WTC11 (cell line): ENCODE results near the gene STK24. TPM values are rescaled to one million over a fixed set of nuclear protein-coding genes. Genes with fewer than 3 reads are reported as not detected.

Source experiments
- ATAC-seq: fragments of 200-7000 bp; cut with Tn5 transposase; 2 replicates; pipeline ENCODE4 v1.10.0; 2021; ENCODE audit warnings: mild to moderate bottlenecking, moderate library complexity
- CTCF ChIA-PET: fragments of 300-600 bp; sonication (Branson Sonifier 250); formaldehyde crosslinking; loops from one replicate; lab custom pipeline; 2021; ENCODE audit warnings: antibody characterized with exemption; lab: Charles Lee
- POLR2A ChIA-PET: fragments of 350-600 bp; sonication (Branson Sonifier 250); formaldehyde crosslinking; loops from one replicate; lab custom pipeline; 2021; ENCODE audit warnings: antibody characterized with exemption; lab: Charles Lee
- DNase-seq: peaks from one replicate; pipeline ENCODE4 v3.0.0; 2021; ENCODE audit warnings: low spot score
- H3K27ac Mint-ChIP-seq: 2 replicates; pipeline ENCODE4 v1.8.0; 2021; ENCODE audit warnings: mixed read lengths
- H3K27me3 Mint-ChIP-seq: 2 replicates; pipeline ENCODE4 v1.8.0; 2021; ENCODE audit warnings: low read depth, mild to moderate bottlenecking, moderate library complexity, mixed read lengths
- H3K36me3 Mint-ChIP-seq: 2 replicates; pipeline ENCODE4 v1.8.0; 2021; ENCODE audit warnings: mixed read lengths
- H3K4me1 Mint-ChIP-seq: 2 replicates; pipeline ENCODE4 v1.8.0; 2022; ENCODE audit warnings: mixed read lengths
- H3K4me3 Mint-ChIP-seq: 2 replicates; pipeline ENCODE4 v1.8.0; 2021; ENCODE audit warnings: mild to moderate bottlenecking, moderate library complexity, mixed read lengths
- H3K9me3 Mint-ChIP-seq: 2 replicates; pipeline ENCODE4 v1.8.0; 2021; ENCODE audit warnings: mixed read lengths
- ARID4B ChIP-seq: sonication (generic); formaldehyde crosslinking; IDR thresholded peaks from 2 replicates; pipeline ENCODE4 v1.8.0; 2023; ENCODE audit warnings: missing genetic modification reagents, mild to moderate bottlenecking, borderline replicate concordance
- CREM ChIP-seq: sonication (generic); formaldehyde crosslinking; IDR thresholded peaks from 2 replicates; pipeline ENCODE4 v1.8.1; 2022; ENCODE audit warnings: mild to moderate bottlenecking, missing genetic modification reagents, moderate library complexity
- NR1H2 ChIP-seq: sonication (generic); formaldehyde crosslinking; IDR thresholded peaks from 2 replicates; pipeline ENCODE4 v1.9.0; 2021; ENCODE audit warnings: mild to moderate bottlenecking, moderate library complexity, missing genetic modification reagents
- NR3C1 ChIP-seq: sonication (generic); formaldehyde crosslinking; conservative IDR thresholded peaks from 2 replicates; pipeline ENCODE4 v1.8.1; 2023; ENCODE audit warnings: low read depth, mild to moderate bottlenecking, missing genetic modification reagents
- SP1 ChIP-seq: sonication (generic); formaldehyde crosslinking; conservative IDR thresholded peaks from 2 replicates; pipeline ENCODE4 v1.8.1; 2022; ENCODE audit warnings: missing genetic modification reagents
- STAT6 ChIP-seq: sonication (generic); formaldehyde crosslinking; conservative IDR thresholded peaks from 2 replicates; pipeline ENCODE4 v1.8.1; 2023; ENCODE audit warnings: mild to moderate bottlenecking, low read depth, missing genetic modification reagents, moderate library complexity
- USF2 ChIP-seq: sonication (generic); formaldehyde crosslinking; IDR thresholded peaks from 2 replicates; pipeline ENCODE4 v1.8.1; 2023; ENCODE audit warnings: mild to moderate bottlenecking, missing genetic modification reagents, moderate library complexity
- ZBTB21 ChIP-seq: sonication (generic); formaldehyde crosslinking; IDR thresholded peaks from 2 replicates; pipeline ENCODE4 v1.8.1; 2023; ENCODE audit warnings: mild to moderate bottlenecking, missing genetic modification reagents, borderline replicate concordance
- ZNF138 ChIP-seq: sonication (generic); formaldehyde crosslinking; conservative IDR thresholded peaks from 2 replicates; pipeline ENCODE4 v1.8.1; 2022; ENCODE audit warnings: mild to moderate bottlenecking, moderate library complexity, missing genetic modification reagents
- ZNF232 ChIP-seq: sonication (generic); formaldehyde crosslinking; IDR thresholded peaks from 2 replicates; pipeline ENCODE4 v1.8.0; 2022; ENCODE audit warnings: mild to moderate bottlenecking, missing genetic modification reagents
- ZNF423 ChIP-seq: fragments of 250-450 bp; sonication (Bioruptor Pico); IDR thresholded peaks from 2 replicates; pipeline ENCODE4 v2.1.2; 2022; ENCODE audit warnings: mild to moderate bottlenecking, moderate library complexity
- total RNA-seq: library from RNA; stranded (reverse); gene quantifications from 3 replicates; pipeline ENCODE4 v1.2.3, GENCODE V29; 2021
- TF ChIP-seq, protein P1 (sequence below): sonication (generic); formaldehyde crosslinking; IDR thresholded peaks from 2 replicates; pipeline ENCODE4 v1.8.1; 2022; ENCODE audit warnings: mild to moderate bottlenecking, moderate library complexity, missing genetic modification reagents
- TF ChIP-seq, protein P2 (sequence below): sonication (generic); formaldehyde crosslinking; IDR thresholded peaks from 2 replicates; pipeline ENCODE4 v1.8.0; 2022; ENCODE audit warnings: mild to moderate bottlenecking, missing genetic modification reagents
- TF ChIP-seq, protein P3 (sequence below): sonication (generic); formaldehyde crosslinking; IDR thresholded peaks from 2 replicates; pipeline ENCODE4 v1.8.0; 2022; ENCODE audit warnings: mild to moderate bottlenecking, missing genetic modification reagents
- TF ChIP-seq, protein P4 (sequence below): fragments of 250-450 bp; sonication (Bioruptor Pico); IDR thresholded peaks from 2 replicates; pipeline ENCODE4 v1.8.0; 2021; ENCODE audit warnings: mild to moderate bottlenecking

STK24 gene
- total RNA-seq, 1 experiment from 2014 or later = 138 TPM

- ATAC-seq (peak; percentile 78), DNase-seq (peak; percentile 64)
- TF ChIP-seq, protein P1, sequence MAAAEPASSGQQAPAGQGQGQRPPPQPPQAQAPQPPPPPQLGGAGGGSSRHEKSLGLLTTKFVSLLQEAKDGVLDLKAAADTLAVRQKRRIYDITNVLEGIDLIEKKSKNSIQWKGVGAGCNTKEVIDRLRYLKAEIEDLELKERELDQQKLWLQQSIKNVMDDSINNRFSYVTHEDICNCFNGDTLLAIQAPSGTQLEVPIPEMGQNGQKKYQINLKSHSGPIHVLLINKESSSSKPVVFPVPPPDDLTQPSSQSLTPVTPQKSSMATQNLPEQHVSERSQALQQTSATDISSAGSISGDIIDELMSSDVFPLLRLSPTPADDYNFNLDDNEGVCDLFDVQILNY (CRISPR knock-in tag) = no peak
- TF ChIP-seq STAT6 (CRISPR knock-in tag) = no peak
- TF ChIP-seq SP1 (CRISPR knock-in tag) = peak; percentile 37; the same call in 1 of the 2 replicates
- peak; percentile 42; the same call in 1 of the 2 replicates for TF ChIP-seq ZNF423 (CRISPR knock-in tag)
- peak; percentile 55; the same call in 1 of the 2 replicates for TF ChIP-seq USF2 (CRISPR knock-in tag)
- TF ChIP-seq, protein P2, sequence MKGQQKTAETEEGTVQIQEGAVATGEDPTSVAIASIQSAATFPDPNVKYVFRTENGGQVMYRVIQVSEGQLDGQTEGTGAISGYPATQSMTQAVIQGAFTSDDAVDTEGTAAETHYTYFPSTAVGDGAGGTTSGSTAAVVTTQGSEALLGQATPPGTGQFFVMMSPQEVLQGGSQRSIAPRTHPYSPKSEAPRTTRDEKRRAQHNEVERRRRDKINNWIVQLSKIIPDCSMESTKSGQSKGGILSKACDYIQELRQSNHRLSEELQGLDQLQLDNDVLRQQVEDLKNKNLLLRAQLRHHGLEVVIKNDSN (CRISPR knock-in tag) = peak; percentile 36; the same call in 1 of the 2 replicates
- POLR2A ChIA-PET = no interaction called here
- Mint-ChIP-seq H3K36me3 (peaks cover 30% of the 10 kb centered on the region), H3K9me3 (no peaks in the 10 kb centered on the region), H3K27ac (no peak overlapping the region), H3K4me3 (no peak overlapping the region), H3K4me1 (peaks cover 59% of the 10 kb centered on the region), H3K27me3 (no peaks in the 10 kb centered on the region)
- CTCF ChIA-PET = interaction anchor here (0.7 to 1.7 kb wide), 7 partner anchors 8 to 365 kb away, joined by 4 to 8 read pairs (median 6); no protein-coding TSS in a partner anchor
Measured at GRCh38 chr13:98475522-98475921, 101.4 kb downstream of the STK24 start.

GRCh38 chr13:98474761-98475160 lies 102.1 kb downstream of the STK24 start:
- no peak overlapping the region for H3K27ac Mint-ChIP-seq

More at GRCh38 chr13:98474761-98475160, 102.1 kb downstream of the STK24 start:
- Mint-ChIP-seq H3K36me3 (peaks cover 30% of the 10 kb centered on the region), H3K9me3 (no peaks in the 10 kb centered on the region), H3K27me3 (no peaks in the 10 kb centered on the region), H3K4me1 (peaks cover 56% of the 10 kb centered on the region), H3K4me3 (no peak overlapping the region)
- no peak for TF ChIP-seq ARID4B (CRISPR knock-in tag)
- TF ChIP-seq, protein P3, sequence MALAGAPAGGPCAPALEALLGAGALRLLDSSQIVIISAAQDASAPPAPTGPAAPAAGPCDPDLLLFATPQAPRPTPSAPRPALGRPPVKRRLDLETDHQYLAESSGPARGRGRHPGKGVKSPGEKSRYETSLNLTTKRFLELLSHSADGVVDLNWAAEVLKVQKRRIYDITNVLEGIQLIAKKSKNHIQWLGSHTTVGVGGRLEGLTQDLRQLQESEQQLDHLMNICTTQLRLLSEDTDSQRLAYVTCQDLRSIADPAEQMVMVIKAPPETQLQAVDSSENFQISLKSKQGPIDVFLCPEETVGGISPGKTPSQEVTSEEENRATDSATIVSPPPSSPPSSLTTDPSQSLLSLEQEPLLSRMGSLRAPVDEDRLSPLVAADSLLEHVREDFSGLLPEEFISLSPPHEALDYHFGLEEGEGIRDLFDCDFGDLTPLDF (CRISPR knock-in tag) = no peak
- TF ChIP-seq, protein P4, sequence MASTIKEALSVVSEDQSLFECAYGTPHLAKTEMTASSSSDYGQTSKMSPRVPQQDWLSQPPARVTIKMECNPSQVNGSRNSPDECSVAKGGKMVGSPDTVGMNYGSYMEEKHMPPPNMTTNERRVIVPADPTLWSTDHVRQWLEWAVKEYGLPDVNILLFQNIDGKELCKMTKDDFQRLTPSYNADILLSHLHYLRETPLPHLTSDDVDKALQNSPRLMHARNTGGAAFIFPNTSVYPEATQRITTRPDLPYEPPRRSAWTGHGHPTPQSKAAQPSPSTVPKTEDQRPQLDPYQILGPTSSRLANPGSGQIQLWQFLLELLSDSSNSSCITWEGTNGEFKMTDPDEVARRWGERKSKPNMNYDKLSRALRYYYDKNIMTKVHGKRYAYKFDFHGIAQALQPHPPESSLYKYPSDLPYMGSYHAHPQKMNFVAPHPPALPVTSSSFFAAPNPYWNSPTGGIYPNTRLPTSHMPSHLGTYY = no peak
- TF ChIP-seq ZNF138 = no peak
- no peak for TF ChIP-seq NR1H2 (CRISPR knock-in tag)
- TF ChIP-seq ZBTB21 (CRISPR knock-in tag) = no peak
- no peak for TF ChIP-seq NR3C1 (CRISPR knock-in tag)
- TF ChIP-seq CREM (CRISPR knock-in tag) = no peak
- no peak for TF ChIP-seq ZNF232 (CRISPR knock-in tag)
- no peak for ATAC-seq
- DNase-seq = no peak
- CTCF ChIA-PET = interaction anchor here (1.3 to 1.7 kb wide), 3 partner anchors 10 to 123 kb away, joined by 4 to 8 read pairs (median 7); no protein-coding TSS in a partner anchor
- POLR2A ChIA-PET = no interaction called here
